ENCODE results near the gene CCDC142.

Gene CCDC142

GRCh38 chr2:74515271-74515980, 32.6 kb upstream of the CCDC142 start:
- DNase-seq = no peak

GRCh38 chr2:74514368-74515270, 31.8 kb upstream of the CCDC142 start, which contains the start of gene TLX2:
TSS of gene TLX2 (plus strand) at chr2:74514450. CDS start at chr2:74514807, 357 bp downstream.
- DNase-seq = no peak

GRCh38 chr2:74513605-74514367, 31.0 kb upstream of the CCDC142 start:
- no peak for DNase-seq

- DNase-seq = no peak
Measured at GRCh38 chr2:74512744-74513604, 30.2 kb upstream of the CCDC142 start.

- no peak for DNase-seq
Measured at GRCh38 chr2:74511104-74511989, 28.5 kb upstream of the CCDC142 start.

GRCh38 chr2:74510272-74510671, 27.5 kb upstream of the CCDC142 start:
- DNase-seq = no peak

GRCh38 chr2:74507926-74508520, 25.2 kb upstream of the CCDC142 start:
- peak in 20 of 58 donors; percentile 5 to 69 (median 34) for DNase-seq

GRCh38 chr2:74507145-74507925, 24.5 kb upstream of the CCDC142 start, which contains the start of gene PCGF1:
TSS of gene PCGF1 (minus strand) at chr2:74507695. CDS start at chr2:74507668, 27 bp downstream.
- DNase-seq = peak; percentile 79 to 98 (median 94)

- DNase-seq = no peak
Measured at GRCh38 chr2:74505448-74506246, 22.8 kb upstream of the CCDC142 start.

- no peak for DNase-seq
Measured at GRCh38 chr2:74504591-74504990, 21.8 kb upstream of the CCDC142 start.

- no peak for DNase-seq
Measured at GRCh38 chr2:74503506-74504475, 21.0 kb upstream of the CCDC142 start.

- DNase-seq = peak in 1 of 58 donors; percentile 11
Measured at GRCh38 chr2:74502720-74503505, 20.1 kb upstream of the CCDC142 start.

GRCh38 chr2:74502147-74502719, 19.4 kb upstream of the CCDC142 start:
- no peak for DNase-seq

GRCh38 chr2:74501335-74502071, 18.7 kb upstream of the CCDC142 start:
- DNase-seq = no peak
